NCI-H2196 treated with DMSO at 0.1 percent for 48 hours (cell line): ENCODE data around the gene GAN.
"Not testable (repeated sequence)": the region's sequence is repeated elsewhere in the genome, so short reads cannot be mapped to it uniquely, and the experiment has no call there.

Experiments
- DNase-seq: peaks from one replicate; lab custom pipeline; 2025; ENCODE audit not compliant: unreplicated experiment; lab: John Stamatoyannopoulos, UW

The GAN gene

GRCh38 chr16:81397058-81397878, 82.5 kb downstream of the GAN start:
- DNase-seq = no peak

GRCh38 chr16:81397879-81398520, 83.2 kb downstream of the GAN start:
- no peak for DNase-seq

GRCh38 chr16:81399909-81400308, 85.1 kb downstream of the GAN start:
- DNase-seq = no peak

- no peak for DNase-seq
Observed at GRCh38 chr16:81401035-81401950, 86.5 kb downstream of the GAN start.

GRCh38 chr16:81403208-81403600, 88.4 kb downstream of the GAN start:
- DNase-seq = no peak

GRCh38 chr16:81403601-81404391, 89.0 kb downstream of the GAN start:
- DNase-seq = peak; percentile 32

- DNase-seq = not testable (repeated sequence)
Observed at GRCh38 chr16:81405002-81405401, 90.2 kb downstream of the GAN start.

- DNase-seq = no peak
Observed at GRCh38 chr16:81405702-81406113, 90.9 kb downstream of the GAN start.

- DNase-seq = no peak
Observed at GRCh38 chr16:81408409-81408950, 93.7 kb downstream of the GAN start.

- no peak for DNase-seq
Observed at GRCh38 chr16:81409016-81409556, 94.3 kb downstream of the GAN start.

GRCh38 chr16:81410643-81411293, 96.0 kb downstream of the GAN start:
- no peak for DNase-seq

- DNase-seq = no peak
Observed at GRCh38 chr16:81413245-81413990, 98.7 kb downstream of the GAN start.

- DNase-seq = no peak
Observed at GRCh38 chr16:81415751-81416150, 101.0 kb downstream of the GAN start.

GRCh38 chr16:81416749-81417148, 102.0 kb downstream of the GAN start:
- DNase-seq = no peak

GRCh38 chr16:81417210-81417609, 102.4 kb downstream of the GAN start:
- no peak for DNase-seq

- no peak for DNase-seq
Observed at GRCh38 chr16:81419806-81420205, 105.0 kb downstream of the GAN start.

- no peak for DNase-seq
Observed at GRCh38 chr16:81421126-81421525, 106.4 kb downstream of the GAN start.

- no peak for DNase-seq
Observed at GRCh38 chr16:81421536-81421935, 106.8 kb downstream of the GAN start.

- not testable (repeated sequence) for DNase-seq
Observed at GRCh38 chr16:81422153-81422552, 107.4 kb downstream of the GAN start.
